K562 (cell line): ENCODE results near the gene NBEA. TPM values are rescaled to one million over a fixed set of nuclear protein-coding genes. Genes with fewer than 3 reads are reported as not detected.

Source experiments
- ATAC-seq: fragments of 200-7000 bp; cut with Tn5 transposase; 3 replicates; pipeline ENCODE4 v1.9.1; 2020; ENCODE audit warnings: moderate library complexity
- BruUV-seq: library from RNA; stranded (reverse); fragments of 400-500 nt; replicated peaks from 2 replicates; lab custom pipeline; 2021; lab: Mats Ljungman, UMichigan
- CTCF ChIA-PET: fragments of 300-600 bp; formaldehyde crosslinking; extraction: SDS; loops from one replicate; lab custom pipeline; 2021; ENCODE audit warnings: low intra/inter-chr PET ratio; lab: Yijun Ruan, JAX
- POLR2A ChIA-PET: fragments of 300-600, 350-650 bp; sonication (Branson Sonifier 250); formaldehyde crosslinking; extraction: SDS; loops from one replicate; lab custom pipeline; 2021; ENCODE audit warnings: antibody characterized with exemption, inconsistent platforms; lab: Yijun Ruan, JAX
- DNase-seq, 4 experiments: peaks; one replicate each; pipeline versions ENCODE4 v3.0.0 to v3.0.0-alpha.2; 2011 to 2018; ENCODE audit warnings: low spot score in 3 of 4, mixed read lengths in 3 of 4; ENCODE audit errors: extremely low read depth in 1 of 4
- FAIRE-seq: peaks from 2 replicates; lab custom pipeline; 2011; peaks lifted over from hg19 to GRCh38; lab: Jason Lieb, UNC
- H2AFZ ChIP-seq: 2 replicates; pipeline ENCODE4 v1.6.0; 2011; ENCODE audit warnings: low read depth, low read length, control low read depth, inconsistent platforms
- H3K27ac ChIP-seq: fragments of 200-600 bp; 3 replicates; pipeline ENCODE4 v1.8.0; 2011; ENCODE audit warnings: low read depth, mild to moderate bottlenecking, control low read depth, inconsistent platforms, low read length, moderate library complexity, mixed read lengths; ENCODE audit errors: extremely low read depth
- H3K27me3 ChIP-seq, 2 experiments: fragments of 300-600 bp in 1 of 2; 2 replicates in 1 of 2; 3 replicates in 1 of 2; pipeline versions ENCODE4 v1.6.0 to v1.8.0; 2011; ENCODE audit warnings: inconsistent platforms in 2 of 2, low read length in 2 of 2, mild to moderate bottlenecking in 1 of 2, mixed read lengths in 1 of 2, moderate library complexity in 1 of 2; ENCODE audit not compliant: control insufficient read depth in 2 of 2, insufficient read depth in 2 of 2
- H3K36me3 ChIP-seq: fragments of 300-600 bp; 3 replicates; pipeline ENCODE4 v1.8.0; 2011; ENCODE audit warnings: mild to moderate bottlenecking, low read length, inconsistent platforms; ENCODE audit not compliant: control insufficient read depth, insufficient read depth
- H3K4me1 ChIP-seq, 2 experiments: fragments of 200-600 bp in 1 of 2; replicated peaks in 1 of 2; 2 replicates in 1 of 2; 3 replicates in 1 of 2; pipeline versions ENCODE4 v1.5.1 to v1.8.0; 2011; ENCODE audit warnings: inconsistent platforms in 2 of 2, low read length in 2 of 2, mild to moderate bottlenecking in 1 of 2, mixed read lengths in 1 of 2, moderate library complexity in 1 of 2; ENCODE audit not compliant: control insufficient read depth in 2 of 2, insufficient read depth in 2 of 2
- H3K4me2 ChIP-seq: 2 replicates; pipeline ENCODE4 v1.6.1; 2011; ENCODE audit warnings: low read length, control low read depth, inconsistent platforms, mixed read lengths; ENCODE audit not compliant: insufficient read depth
- H3K4me3 ChIP-seq: fragments of 200-600 bp; sonication (generic), shearing (Covaris generic); 2 replicates; pipeline ENCODE4 v1.5.1; 2016; ENCODE audit warnings: control low read depth, inconsistent platforms
- H3K79me2 ChIP-seq: fragments of 200-600 bp; 3 replicates; pipeline ENCODE4 v1.8.0; 2011; ENCODE audit warnings: low read length, inconsistent platforms; ENCODE audit not compliant: control insufficient read depth, insufficient read depth
- H3K9ac ChIP-seq, 2 experiments: 2 replicates each; pipeline versions ENCODE4 v1.6.0 to v1.6.1; 2011; ENCODE audit warnings: low read depth in 2 of 2, low read length in 2 of 2, control low read depth in 1 of 2, inconsistent platforms in 1 of 2, mild to moderate bottlenecking in 1 of 2, mixed read lengths in 1 of 2; ENCODE audit not compliant: insufficient read depth in 1 of 2
- H3K9me1 ChIP-seq: one replicate; pipeline ENCODE4 v1.6.0; 2011; ENCODE audit warnings: inconsistent platforms, mild to moderate bottlenecking, low read length, moderate library complexity; ENCODE audit not compliant: control insufficient read depth, insufficient read depth
- H3K9me3 ChIP-seq: replicated peaks from 2 replicates; pipeline ENCODE4 v1.5.1; 2011; ENCODE audit warnings: low read depth, low read length, inconsistent platforms; ENCODE audit not compliant: control insufficient read depth, insufficient read depth
- H4K20me1 ChIP-seq: replicated peaks from 2 replicates; pipeline ENCODE4 v1.6.1; 2011; ENCODE audit warnings: low read length, inconsistent platforms, mixed read lengths; ENCODE audit not compliant: control insufficient read depth, insufficient read depth
- CBX2 ChIP-seq: fragments of 200-600 bp; sonication (generic); IDR thresholded peaks from one replicate; pipeline ENCODE4 v1.6.1; 2012; ENCODE audit warnings: mild to moderate bottlenecking, low read length, inconsistent platforms; ENCODE audit not compliant: insufficient read depth, poor library complexity, severe bottlenecking
- DNMT1 ChIP-seq: fragments of 450-650 bp; IDR thresholded peaks from 2 replicates; pipeline ENCODE4 v1.6.1; 2016; ENCODE audit warnings: antibody characterized with exemption, mild to moderate bottlenecking
- HDAC1 ChIP-seq, 2 experiments: fragments of 450-650 bp; IDR thresholded peaks; 2 replicates each; pipeline ENCODE4 v1.6.1; 2016 to 2017; ENCODE audit warnings: inconsistent platforms in 1 of 2, mild to moderate bottlenecking in 1 of 2, moderate library complexity in 1 of 2
- JUN ChIP-seq, 2 experiments: sonication (generic) in 1 of 2; formaldehyde crosslinking in 1 of 2; IDR thresholded peaks; 2 replicates each; pipeline versions ENCODE4 v1.6.1 to v1.8.0; 2012 to 2022; ENCODE audit warnings: borderline replicate concordance in 2 of 2, mild to moderate bottlenecking in 2 of 2, improper control_type of control experiment in 1 of 2, low read depth in 1 of 2, low read length in 1 of 2, missing genetic modification reagents in 1 of 2
- L3MBTL2 ChIP-seq: fragments of 450-650 bp; IDR thresholded peaks from 2 replicates; pipeline ENCODE4 v1.6.1; 2016; ENCODE audit warnings: mild to moderate bottlenecking, moderate library complexity
- NCOA2 ChIP-seq, 2 experiments: fragments of 450-650 bp; IDR thresholded peaks; 2 replicates each; pipeline ENCODE4 v1.6.1; 2018; ENCODE audit warnings: mild to moderate bottlenecking in 2 of 2, moderate library complexity in 1 of 2; ENCODE audit not compliant: partially characterized antibody in 2 of 2
- NR0B1 ChIP-seq: fragments of 450-650 bp; IDR thresholded peaks from one replicate; pipeline ENCODE4 v1.6.1; 2018; ENCODE audit warnings: mild to moderate bottlenecking, moderate library complexity; ENCODE audit not compliant: partially characterized antibody
- PML ChIP-seq: IDR thresholded peaks from 2 replicates; pipeline ENCODE4 v1.6.1; 2012; ENCODE audit warnings: low read length, inconsistent platforms
- PRPF4 ChIP-seq: fragments of 200-400 bp; formaldehyde crosslinking; IDR thresholded peaks from one replicate; pipeline ENCODE4 v1.6.1; 2017; ENCODE audit warnings: low read length, low read depth, mild to moderate bottlenecking; ENCODE audit not compliant: insufficient read depth, poor library complexity, severe bottlenecking
- SIX5 ChIP-seq, 2 experiments: IDR thresholded peaks; 2 replicates each; pipeline ENCODE4 v1.6.1; 2011; ENCODE audit warnings: low read length in 2 of 2, borderline replicate concordance in 1 of 2, low read depth in 1 of 2, mild to moderate bottlenecking in 1 of 2, moderate library complexity in 1 of 2; ENCODE audit not compliant: insufficient read depth in 1 of 2
- STAT5B ChIP-seq: fragments of 250-450 bp; sonication (Bioruptor Pico); IDR thresholded peaks from 2 replicates; pipeline ENCODE4 v1.8.0; 2021; ENCODE audit warnings: mild to moderate bottlenecking, inconsistent platforms
- THAP12 ChIP-seq: fragments of 250-450 bp; sonication (Bioruptor Pico); IDR thresholded peaks from 2 replicates; pipeline ENCODE4 v1.9.0; 2021; ENCODE audit warnings: mild to moderate bottlenecking, inconsistent platforms
- ZBTB43 ChIP-seq: sonication (generic); formaldehyde crosslinking; IDR thresholded peaks from 2 replicates; pipeline ENCODE4 v1.8.0; 2023; ENCODE audit warnings: mild to moderate bottlenecking, missing genetic modification reagents
- ZBTB8A ChIP-seq: fragments of 450-650 bp; IDR thresholded peaks from 2 replicates; pipeline ENCODE4 v1.6.1; 2018; ENCODE audit warnings: mild to moderate bottlenecking, moderate library complexity; ENCODE audit not compliant: partially characterized antibody
- ZNF445 ChIP-seq: fragments of 250-450 bp; sonication (Bioruptor Pico); IDR thresholded peaks from 2 replicates; pipeline ENCODE4 v1.4.0; 2020; ENCODE audit warnings: low read depth, mild to moderate bottlenecking, moderate library complexity
- in situ Hi-C: fragments of 300-500 bp; cut with MboI; formaldehyde crosslinking; loops from 4 replicates; pipeline ENCODE4 v1.15.0; 2018; ENCODE audit warnings: inconsistent platforms, mixed read lengths
- intact Hi-C: fragments of 100-400 bp; cut with micrococcal nuclease; formaldehyde crosslinking; loops from 2 replicates; pipeline ENCODE4 v1.14.2; 2022
- polyA plus RNA-seq, 8 experiments: library from polyadenylated mRNA; depleted of rRNA in 4 of 8; stranded (reverse) in 5 of 8; unstranded in 3 of 8; fragments of >200 nt; fragmentation: Nextera tagmentation in 2 of 8; fragmentation: Illumina TruSeq in 1 of 8; extraction: Ambion mirVana in 2 of 8; extraction: Trizol in 1 of 8; gene quantifications; 2 replicates each; pipeline versions ENCODE4 v1.2.1 to v1.2.3, GENCODE V29; 2011 to 2014; ENCODE audit warnings: inconsistent platforms in 1 of 8, missing spikeins in 1 of 8
- total RNA-seq, 7 experiments: library from RNA; depleted of rRNA in 6 of 7; stranded (reverse); fragments of >200 nt in 6 of 7; fragmentation: Illumina TruSeq in 2 of 7; extraction: Trizol in 2 of 7; gene quantifications; 2 replicates each; pipeline versions ENCODE4 v1.2.1 to v1.2.3, GENCODE V29; 2011 to 2021; ENCODE audit warnings: low replicate concordance in 1 of 7

NBEA gene
- total and polyA plus RNA-seq, 9 of the 15 experiments (the other 6 are each of a cell fraction or from before 2014, with no cell fraction given) = 0.03 to 0.94 (median 0.05) TPM; not detected in 2

- H4K20me1 ChIP-seq = no peaks in the 10 kb centered on the region
- no peak overlapping the region for H3K4me3 ChIP-seq
- TF ChIP-seq ZBTB43 (CRISPR knock-in tag) (no peak), DNMT1 (no peak), THAP12 (CRISPR knock-in tag) (no peak), JUN (IDR thresholded peaks at IDR 0.05; ENCODE audit: borderline replicate concordance, low read depth, low read length) (no peak), JUN (CRISPR knock-in tag; IDR thresholded peaks at IDR 0.05; ENCODE audit: borderline replicate concordance) (no peak), SIX5 (IDR thresholded peaks at IDR 0.05; ENCODE audit: borderline replicate concordance in 1 of 2, insufficient read depth in 1 of 2, low read depth in 1 of 2, low read length in 2 of 2) (no peak), STAT5B (CRISPR knock-in tag) (no peak), NCOA2 (IDR thresholded peaks at IDR 0.05; ENCODE audit: partially characterized antibody in 2 of 2) (no peak), HDAC1 (IDR thresholded peaks at IDR 0.05) (no peak), L3MBTL2 (no peak), PRPF4 (no peak), ZNF445 (CRISPR knock-in tag) (no peak), NR0B1 (no peak), ZBTB8A (no peak), PML (no peak), CBX2 (no peak)
- H3K4me2 ChIP-seq = no peak overlapping the region
- ATAC-seq (no peak), FAIRE-seq (no peak), DNase-seq (no peak)
- CTCF ChIA-PET = no interaction called here
- no TSS peak for BruUV-seq
- H3K79me2 ChIP-seq = no peaks in the 10 kb centered on the region
- H3K9me1 ChIP-seq = no peaks in the 10 kb centered on the region
- in situ Hi-C loops (no loop called here), intact Hi-C loops (no loop called here)
- no peaks in the 10 kb centered on the region for H3K27me3 ChIP-seq
- H3K9me3 ChIP-seq = no peaks in the 10 kb centered on the region
- H2AFZ ChIP-seq = no peak overlapping the region
- POLR2A ChIA-PET = no interaction called here
- no peak overlapping the region for H3K9ac ChIP-seq
- no peak overlapping the region for H3K27ac ChIP-seq
- H3K4me1 ChIP-seq = no peaks in the 10 kb centered on the region
- H3K36me3 ChIP-seq = no peaks in the 10 kb centered on the region
Observed at GRCh38 chr13:35631666-35632065, 689.6 kb downstream of the NBEA start.
